ENCODE results near the gene SCMH1.

Gene SCMH1

DNA sequence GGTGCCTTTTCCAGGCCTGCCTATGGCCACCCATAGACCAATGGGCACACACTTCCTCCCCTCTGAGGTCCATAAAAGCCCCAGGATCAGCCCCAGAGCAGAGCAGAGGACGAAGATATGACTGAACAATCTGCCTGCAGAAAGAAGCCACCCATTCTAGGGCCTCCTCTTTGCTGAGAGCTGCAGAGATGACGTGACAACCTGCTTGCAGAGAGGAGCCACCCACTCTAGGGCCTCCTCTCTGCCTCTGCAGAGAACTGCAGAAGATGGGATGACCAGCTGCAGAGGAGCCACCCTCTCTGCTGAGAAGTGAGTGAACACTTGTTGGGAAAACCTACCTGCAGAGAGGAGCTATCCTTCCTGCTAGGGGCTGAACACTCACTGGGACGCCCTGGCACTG, 79.7 kb downstream of the SCMH1 start:
- no peak for DNase-seq (ENCODE audit: low spot score)
- TF ChIP-seq, protein P1, sequence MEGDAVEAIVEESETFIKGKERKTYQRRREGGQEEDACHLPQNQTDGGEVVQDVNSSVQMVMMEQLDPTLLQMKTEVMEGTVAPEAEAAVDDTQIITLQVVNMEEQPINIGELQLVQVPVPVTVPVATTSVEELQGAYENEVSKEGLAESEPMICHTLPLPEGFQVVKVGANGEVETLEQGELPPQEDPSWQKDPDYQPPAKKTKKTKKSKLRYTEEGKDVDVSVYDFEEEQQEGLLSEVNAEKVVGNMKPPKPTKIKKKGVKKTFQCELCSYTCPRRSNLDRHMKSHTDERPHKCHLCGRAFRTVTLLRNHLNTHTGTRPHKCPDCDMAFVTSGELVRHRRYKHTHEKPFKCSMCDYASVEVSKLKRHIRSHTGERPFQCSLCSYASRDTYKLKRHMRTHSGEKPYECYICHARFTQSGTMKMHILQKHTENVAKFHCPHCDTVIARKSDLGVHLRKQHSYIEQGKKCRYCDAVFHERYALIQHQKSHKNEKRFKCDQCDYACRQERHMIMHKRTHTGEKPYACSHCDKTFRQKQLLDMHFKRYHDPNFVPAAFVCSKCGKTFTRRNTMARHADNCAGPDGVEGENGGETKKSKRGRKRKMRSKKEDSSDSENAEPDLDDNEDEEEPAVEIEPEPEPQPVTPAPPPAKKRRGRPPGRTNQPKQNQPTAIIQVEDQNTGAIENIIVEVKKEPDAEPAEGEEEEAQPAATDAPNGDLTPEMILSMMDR (IDR thresholded peaks at IDR 0.05; ENCODE audit: extremely low read depth, missing control alignments): no peak

DNA sequence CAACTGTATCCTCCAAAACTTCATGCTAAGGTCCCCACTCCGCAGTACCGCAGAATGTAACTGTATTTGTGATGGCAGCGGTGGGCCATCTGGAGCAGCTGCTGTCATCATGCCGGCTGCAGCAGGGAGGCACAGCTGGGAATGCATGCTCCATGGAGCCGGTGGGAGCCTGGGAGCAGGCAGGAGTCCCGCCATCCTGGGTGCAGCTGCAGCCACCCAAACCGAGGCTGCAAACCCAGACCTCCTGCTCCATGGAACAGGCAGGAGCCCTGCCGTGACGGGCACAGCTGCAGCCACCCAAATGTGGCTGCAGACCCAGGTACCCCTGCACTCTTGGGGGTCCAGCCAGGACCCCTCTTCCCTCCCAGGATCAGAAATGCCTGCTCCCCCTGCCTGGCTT, 80.3 kb downstream of the SCMH1 start:
- TF ChIP-seq, protein P1 (IDR thresholded peaks at IDR 0.05; ENCODE audit: extremely low read depth, missing control alignments): no peak
- no peak for DNase-seq (ENCODE audit: low spot score)

DNA sequence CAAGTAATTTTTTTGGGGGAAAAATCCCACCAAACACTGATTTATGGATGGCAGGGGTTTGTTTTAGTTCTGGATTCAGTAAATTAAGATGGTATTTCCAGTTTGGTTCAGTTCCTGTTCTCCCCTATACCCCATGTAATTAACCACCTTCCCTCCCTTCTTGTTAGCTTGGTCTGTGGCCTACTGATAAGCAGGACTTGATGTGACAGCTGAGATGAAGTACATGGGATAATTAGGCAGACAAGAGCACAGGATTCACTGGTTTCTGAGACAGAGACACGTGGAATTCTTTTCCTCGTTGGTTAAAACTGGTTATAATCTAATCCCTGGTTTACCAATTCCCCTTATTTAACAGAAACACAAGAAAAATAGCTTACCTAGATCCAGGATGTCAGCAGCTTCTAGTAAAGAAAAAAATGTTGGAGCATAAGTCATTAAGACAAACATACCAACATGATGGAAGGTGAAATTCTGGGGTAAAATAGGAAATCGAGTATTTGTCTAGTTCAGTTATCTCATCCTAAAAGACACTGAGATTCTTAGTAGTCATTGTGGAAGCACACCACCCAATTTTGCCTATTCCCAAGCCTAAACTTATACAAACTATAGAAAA, 81.5 kb downstream of the SCMH1 start:
- TF ChIP-seq, protein P1 (IDR thresholded peaks at IDR 0.05; ENCODE audit: extremely low read depth, missing control alignments): no peak
- no peak for DNase-seq (ENCODE audit: low spot score)

DNA sequence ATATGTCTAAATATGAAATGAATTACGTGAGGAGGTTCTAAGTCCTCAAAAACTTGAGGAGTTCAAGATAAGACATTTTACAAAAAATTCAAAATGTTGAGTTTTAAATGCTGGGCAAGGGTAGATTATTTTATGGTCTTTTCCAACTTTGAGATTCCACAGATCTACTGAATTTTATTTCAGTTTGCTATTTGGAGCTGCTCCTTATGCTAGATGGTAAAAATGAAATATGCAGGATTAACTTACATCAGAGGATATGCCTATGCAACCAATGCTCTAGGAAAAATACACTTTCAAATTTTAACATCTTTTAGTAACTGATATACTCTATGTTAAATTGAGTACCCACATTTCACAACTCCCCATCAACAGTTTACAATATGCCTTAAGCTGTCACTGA, 83.1 kb downstream of the SCMH1 start:
- TF ChIP-seq, protein P1 (IDR thresholded peaks at IDR 0.05; ENCODE audit: extremely low read depth, missing control alignments): no peak
- no peak for DNase-seq (ENCODE audit: low spot score)

DNA sequence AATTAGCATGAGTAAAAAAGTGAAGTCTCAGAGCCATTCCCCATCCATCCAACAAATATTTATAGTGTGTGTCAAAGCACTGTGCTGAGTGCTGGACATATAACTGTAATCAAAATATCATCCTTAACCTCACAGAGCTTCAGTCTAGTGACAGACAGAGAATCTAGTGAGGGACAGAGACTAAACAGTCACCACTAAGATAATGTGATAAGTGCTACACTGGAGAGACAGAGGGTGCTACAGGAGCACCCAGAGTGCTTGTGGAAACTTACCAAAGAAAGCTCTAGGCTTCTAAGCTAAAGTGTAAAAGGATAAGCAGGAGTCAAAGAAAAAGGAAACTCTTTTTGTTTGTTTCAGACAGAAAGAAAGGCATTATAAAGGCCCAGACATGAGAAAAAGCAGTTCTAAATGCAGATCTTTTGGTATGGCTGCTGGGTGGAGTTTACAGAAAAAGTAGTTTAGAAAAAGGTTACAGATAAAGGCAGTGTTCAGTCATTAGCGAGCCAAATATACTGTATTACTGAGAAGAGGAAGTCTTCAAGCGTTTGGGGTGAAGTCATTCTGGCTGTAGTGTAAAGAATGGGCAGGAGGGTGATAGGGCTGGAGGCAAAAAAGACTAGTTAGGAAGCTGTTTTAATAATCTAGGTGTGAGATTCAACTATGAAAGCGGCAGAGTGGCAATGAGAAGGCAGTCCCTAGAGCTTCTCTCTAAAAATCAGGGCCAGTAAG, 83.8 kb downstream of the SCMH1 start:
- TF ChIP-seq, protein P1 (IDR thresholded peaks at IDR 0.05; ENCODE audit: extremely low read depth, missing control alignments): no peak
- DNase-seq (ENCODE audit: low spot score): no peak

DNA sequence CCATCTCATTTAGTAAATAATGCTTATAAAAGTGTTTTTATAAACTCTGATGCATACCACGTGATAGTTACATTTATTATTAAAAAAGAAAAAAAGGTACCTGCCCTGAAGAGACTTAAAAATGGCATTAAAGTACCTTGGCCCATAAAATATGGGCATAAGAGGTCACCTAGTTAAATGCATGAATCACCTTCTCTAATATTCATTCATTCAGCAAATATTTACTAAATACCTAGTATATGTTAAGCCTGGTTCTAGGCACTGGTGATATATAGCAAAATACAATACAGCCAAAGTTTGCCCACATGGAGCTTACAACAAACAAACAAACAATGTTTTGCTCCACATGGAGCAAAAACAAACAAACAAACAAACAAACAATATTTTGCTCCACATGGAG, 87.0 kb downstream of the SCMH1 start:
- DNase-seq (ENCODE audit: low spot score): no peak
- TF ChIP-seq, protein P1 (IDR thresholded peaks at IDR 0.05; ENCODE audit: extremely low read depth, missing control alignments): no peak

DNA sequence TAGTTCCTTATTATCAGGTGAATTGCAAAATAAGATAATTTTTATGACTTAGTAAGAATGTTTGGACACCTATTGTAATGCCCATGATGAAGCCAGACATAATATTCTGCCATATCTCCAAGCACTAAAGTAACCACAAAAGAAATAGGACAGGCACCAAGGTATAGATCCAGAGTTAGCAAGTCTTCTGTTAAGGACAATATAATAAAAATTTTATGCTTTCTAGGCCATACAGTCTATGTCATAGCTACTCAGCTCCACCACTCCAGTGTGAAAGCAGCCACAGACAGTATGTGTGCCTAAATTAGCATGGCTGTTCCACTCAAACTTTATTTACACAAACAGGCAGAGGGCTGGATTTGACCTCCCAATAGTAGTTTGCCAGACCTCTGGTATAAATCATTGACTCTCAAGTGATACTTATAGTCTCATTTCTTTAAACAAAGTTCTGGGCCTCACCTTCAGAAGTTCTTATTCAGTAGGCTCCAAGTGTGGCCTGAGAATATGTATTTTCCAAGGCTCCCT, 88.3 kb downstream of the SCMH1 start:
- TF ChIP-seq, protein P1 (IDR thresholded peaks at IDR 0.05; ENCODE audit: extremely low read depth, missing control alignments): no peak
- DNase-seq (ENCODE audit: low spot score): no peak
